GM23338 (cell line): Measurements from ENCODE around the gene GPC6. TPM values are rescaled to one million over a fixed set of nuclear protein-coding genes. Genes with fewer than 3 reads are reported as not detected.

Experiments
- ATAC-seq: fragments of 200-7000 bp; cut with Tn5 transposase; 3 replicates; pipeline ENCODE4 v1.9.1; 2020
- DNase-seq: peaks from one replicate; pipeline ENCODE4 v3.0.0-alpha.2; 2015; ENCODE audit warnings: low spot score
- H2AFZ ChIP-seq: fragments of 200-600 bp; sonication (generic); 2 replicates; pipeline ENCODE4 v1.8.0; 2016; ENCODE audit warnings: antibody characterized with exemption, mild to moderate bottlenecking, moderate library complexity
- H3F3A ChIP-seq: fragments of 200-600 bp; sonication (generic); replicated peaks from 2 replicates; pipeline ENCODE4 v1.8.0; 2017; ENCODE audit warnings: antibody characterized with exemption, mixed run types, low read depth
- H3K27ac ChIP-seq: fragments of 200-600 bp; sonication (generic); 2 replicates; pipeline ENCODE4 v1.6.1; 2016; ENCODE audit warnings: low read depth
- H3K27me3 ChIP-seq: fragments of 200-600 bp; sonication (generic); 2 replicates; pipeline ENCODE4 v1.8.0; 2016; ENCODE audit warnings: mild to moderate bottlenecking, mixed run types, moderate library complexity; ENCODE audit not compliant: insufficient read depth
- H3K36me3 ChIP-seq: fragments of 200-600 bp; sonication (generic); 2 replicates; pipeline ENCODE4 v1.8.0; 2016; ENCODE audit warnings: mild to moderate bottlenecking; ENCODE audit not compliant: insufficient read depth
- H3K4me1 ChIP-seq: fragments of 200-600 bp; sonication (generic); 2 replicates; pipeline ENCODE4 v1.8.0; 2016; ENCODE audit warnings: mild to moderate bottlenecking, moderate library complexity; ENCODE audit not compliant: insufficient read depth
- H3K4me2 ChIP-seq: fragments of 200-600 bp; sonication (generic); 2 replicates; pipeline ENCODE4 v1.7.1; 2017; ENCODE audit warnings: mixed run types
- H3K4me3 ChIP-seq: fragments of 200-600 bp; sonication (generic); 2 replicates; pipeline ENCODE4 v1.6.1; 2016; ENCODE audit warnings: mixed run types
- H3K79me2 ChIP-seq: fragments of 200-600 bp; sonication (generic); replicated peaks from 2 replicates; pipeline ENCODE4 v1.8.0; 2017; ENCODE audit warnings: mild to moderate bottlenecking; ENCODE audit not compliant: insufficient read depth
- H3K9me2 ChIP-seq: fragments of 200-600 bp; sonication (generic); 2 replicates; pipeline ENCODE4 v1.8.0; 2017; ENCODE audit not compliant: insufficient read depth
- H4K20me1 ChIP-seq: fragments of 200-600 bp; sonication (generic); replicated peaks from 2 replicates; pipeline ENCODE4 v1.8.0; 2017; ENCODE audit warnings: mild to moderate bottlenecking; ENCODE audit not compliant: insufficient read depth
- H3K27ac Mint-ChIP-seq: 2 replicates; pipeline ENCODE4 v1.8.0; 2020; ENCODE audit warnings: inconsistent platforms, mild to moderate bottlenecking, moderate library complexity, mixed read lengths
- H3K27me3 Mint-ChIP-seq: 3 replicates; pipeline ENCODE4 v1.8.0; 2022; ENCODE audit warnings: low read depth, mild to moderate bottlenecking, moderate library complexity, mixed read lengths, inconsistent platforms; ENCODE audit not compliant: insufficient read depth, poor library complexity
- H3K36me3 Mint-ChIP-seq: 3 replicates; pipeline ENCODE4 v1.8.0; 2021; ENCODE audit warnings: low read depth, mild to moderate bottlenecking, inconsistent platforms, moderate library complexity, mixed read lengths
- H3K4me1 Mint-ChIP-seq: 3 replicates; pipeline ENCODE4 v1.8.0; 2020; ENCODE audit warnings: mild to moderate bottlenecking, inconsistent platforms, mixed read lengths
- H3K4me3 Mint-ChIP-seq: 3 replicates; pipeline ENCODE4 v1.8.0; 2021; ENCODE audit warnings: moderate library complexity, mild to moderate bottlenecking, inconsistent platforms, mixed read lengths
- H3K9me3 Mint-ChIP-seq: 3 replicates; pipeline ENCODE4 v1.8.0; 2020; ENCODE audit warnings: moderate library complexity, mild to moderate bottlenecking, inconsistent platforms, mixed read lengths
- CREB1 ChIP-seq: fragments of 250-450 bp; sonication (Bioruptor Pico); IDR thresholded peaks from 2 replicates; pipeline ENCODE4 v1.5.0; 2020; ENCODE audit warnings: low read depth, mild to moderate bottlenecking, moderate library complexity
- EZH2 ChIP-seq: fragments of 200-600 bp; sonication (generic); IDR thresholded peaks from one replicate; pipeline ENCODE4 v1.8.0; 2017; ENCODE audit warnings: antibody characterized with exemption, mild to moderate bottlenecking, low read depth; ENCODE audit not compliant: unreplicated experiment
- EZH2phosphoT487 ChIP-seq: fragments of 200-600 bp; sonication (generic); IDR thresholded peaks from one replicate; pipeline ENCODE4 v1.8.1; 2018; ENCODE audit warnings: antibody characterized with exemption; ENCODE audit not compliant: unreplicated experiment
- JUNB ChIP-seq: IDR thresholded peaks from one replicate; pipeline ENCODE4 v1.6.1; 2016; ENCODE audit warnings: antibody characterized with exemption; ENCODE audit not compliant: unreplicated experiment
- NANOG ChIP-seq: IDR thresholded peaks from 2 replicates; pipeline ENCODE4 v1.6.1; 2016; ENCODE audit warnings: antibody characterized with exemption, borderline replicate concordance
- POLR2AphosphoS5 ChIP-seq: IDR thresholded peaks from 2 replicates; pipeline ENCODE4 v1.6.1; 2016; ENCODE audit warnings: antibody characterized with exemption, low read depth
- REST ChIP-seq: IDR thresholded peaks from one replicate; pipeline ENCODE4 v1.6.1; 2018; ENCODE audit warnings: antibody characterized with exemption; ENCODE audit not compliant: unreplicated experiment
- ZNF331 ChIP-seq: fragments of 250-450 bp; sonication (Bioruptor Pico); IDR thresholded peaks from 2 replicates; pipeline ENCODE4 v1.5.0; 2020; ENCODE audit warnings: low read depth, mild to moderate bottlenecking, moderate library complexity
- ZNF462 ChIP-seq: fragments of 250-450 bp; sonication (Bioruptor Pico); IDR thresholded peaks from 2 replicates; pipeline ENCODE4 v1.5.0; 2020; ENCODE audit warnings: mild to moderate bottlenecking, moderate library complexity
- polyA plus RNA-seq: library from polyadenylated mRNA; unstranded; fragments of >200 nt; fragmentation: Nextera tagmentation; extraction: Ambion mirVana; gene quantifications from 2 replicates; pipeline ENCODE4 v1.2.1, GENCODE V29; 2016
- total RNA-seq: library from RNA; depleted of rRNA; stranded (reverse); fragments of >200 nt; shearing (Covaris generic); gene quantifications from 2 replicates; pipeline ENCODE4 v1.2.3, GENCODE V29; 2014

GPC6 gene
- total and polyA plus RNA-seq, 2 experiments from 2014 or later = 6.4 to 28.6 TPM

GRCh38 chr13:93714171-93714570 is 487.6 kb downstream of the GPC6 start:
- Mint-ChIP-seq H3K9me3 (peaks cover 13% of the 10 kb centered on the region; the same call in 2 of the 3 replicates), H3K27ac (no peak overlapping the region), H3K4me1 (no peaks in the 10 kb centered on the region), H3K27me3 (peaks cover 4% of the 10 kb centered on the region), H3K36me3 (peaks cover 11% of the 10 kb centered on the region; the same call in 2 of the 3 replicates), H3K4me3 (no peak overlapping the region)
- H3K4me2 ChIP-seq = no peak overlapping the region
- H3K4me1 ChIP-seq = no peaks in the 10 kb centered on the region
- H3F3A ChIP-seq = no peaks in the 10 kb centered on the region
- TF ChIP-seq CREB1 (CRISPR knock-in tag) = no peak
- no peak for TF ChIP-seq JUNB
- no peak for TF ChIP-seq ZNF331
- TF ChIP-seq REST = no peak
- no peak for TF ChIP-seq NANOG
- no peak for TF ChIP-seq EZH2
- TF ChIP-seq ZNF462 = no peak
- TF ChIP-seq POLR2AphosphoS5 = no peak
- no peak for TF ChIP-seq EZH2phosphoT487
- no peak overlapping the region for H2AFZ ChIP-seq
- no peaks in the 10 kb centered on the region for H3K27me3 ChIP-seq
- no peaks in the 10 kb centered on the region; the same call in 1 of the 2 replicates for H3K36me3 ChIP-seq
- H3K27ac ChIP-seq = no peak overlapping the region
- H3K9me2 ChIP-seq = no peaks in the 10 kb centered on the region; the same call in 1 of the 2 replicates
- no peaks in the 10 kb centered on the region for H3K79me2 ChIP-seq
- H4K20me1 ChIP-seq = no peaks in the 10 kb centered on the region
- no peak overlapping the region for H3K4me3 ChIP-seq
- DNase-seq (no peak), ATAC-seq (no peak)
